HEK293 (cell line): ENCODE data around the gene CLNK.

Source experiments
- CTCF ChIA-PET: fragments of 350-600 bp; formaldehyde crosslinking; extraction: SDS; loops from one replicate; lab custom pipeline; 2021; ENCODE audit warnings: antibody characterized with exemption; lab: Yijun Ruan, JAX
- POLR2A ChIA-PET: fragments of 300-600 bp; formaldehyde crosslinking; extraction: SDS; loops from one replicate; lab custom pipeline; 2020; ENCODE audit warnings: antibody characterized with exemption, inconsistent platforms; lab: Yijun Ruan, JAX
- H3K27ac ChIP-seq: fragments of 200-500 bp; sonication (Bioruptor generic); 2 replicates; pipeline ENCODE4 v1.5.1; 2014; ENCODE audit warnings: low read depth, low read length, control low read depth, inconsistent platforms; ENCODE audit errors: extremely low read depth
- H3K36me3 ChIP-seq, 2 experiments: fragments of 200-500 bp in 1 of 2; sonication (Bioruptor generic) in 1 of 2; 1 replicate in 1 of 2; 2 replicates in 1 of 2; pipeline ENCODE4 v1.5.1; 2014 to 2017; ENCODE audit warnings: inconsistent platforms in 2 of 2, low read length in 2 of 2; ENCODE audit not compliant: control insufficient read depth in 2 of 2, insufficient read depth in 1 of 2
- H3K4me1 ChIP-seq: fragments of 200-500 bp; sonication (Bioruptor generic); 2 replicates; pipeline ENCODE4 v1.5.1; 2014; ENCODE audit warnings: mild to moderate bottlenecking, low read length, inconsistent platforms; ENCODE audit not compliant: control insufficient read depth, insufficient read depth
- H3K4me3 ChIP-seq: 2 replicates; pipeline ENCODE4 v1.5.1; 2011; ENCODE audit warnings: low read depth, mild to moderate bottlenecking, control low read depth, low read length, moderate library complexity
- H3K9me3 ChIP-seq: fragments of 200-500 bp; sonication (Bioruptor generic); 2 replicates; pipeline ENCODE4 v1.5.1; 2014; ENCODE audit warnings: low read depth, low read length, inconsistent platforms; ENCODE audit not compliant: control insufficient read depth, insufficient read depth
- KLF8 ChIP-seq: fragments of 450-650 bp; formaldehyde crosslinking; IDR thresholded peaks from 2 replicates; pipeline ENCODE4 v1.5.1; 2016; ENCODE audit warnings: missing biosample characterization, missing genetic modification characterization
- SCRT2 ChIP-seq: fragments of 450-650 bp; formaldehyde crosslinking; IDR thresholded peaks from 2 replicates; pipeline ENCODE4 v1.5.1; 2016; ENCODE audit warnings: missing biosample characterization, missing genetic modification characterization
- SETDB1 ChIP-seq: IDR thresholded peaks from one replicate; pipeline ENCODE4 v1.6.1; 2017; ENCODE audit warnings: mild to moderate bottlenecking, low read length, moderate library complexity, mixed read lengths; ENCODE audit not compliant: insufficient read length
- ZNF132 ChIP-seq: fragments of 450-650 bp; formaldehyde crosslinking; IDR thresholded peaks from 2 replicates; pipeline ENCODE4 v1.5.1; 2017; ENCODE audit warnings: missing biosample characterization, missing genetic modification characterization, borderline replicate concordance
- ZNF140 ChIP-seq: fragments of 450-650 bp; formaldehyde crosslinking; IDR thresholded peaks from 2 replicates; pipeline ENCODE4 v1.5.1; 2016; ENCODE audit warnings: missing biosample characterization, missing genetic modification characterization
- ZNF175 ChIP-seq: fragments of 450-650 bp; formaldehyde crosslinking; IDR thresholded peaks from 2 replicates; pipeline ENCODE4 v1.5.1; 2016; ENCODE audit warnings: missing biosample characterization, missing genetic modification characterization
- ZNF366 ChIP-seq: fragments of 450-650 bp; formaldehyde crosslinking; conservative IDR thresholded peaks from 2 replicates; pipeline ENCODE4 v1.5.1; 2016; ENCODE audit warnings: missing biosample characterization, missing genetic modification characterization
- ZNF394 ChIP-seq: fragments of 450-650 bp; formaldehyde crosslinking; IDR thresholded peaks from 2 replicates; pipeline ENCODE4 v1.5.1; 2016; ENCODE audit warnings: missing biosample characterization, missing genetic modification characterization, mild to moderate bottlenecking, moderate library complexity, borderline replicate concordance
- ZNF404 ChIP-seq: fragments of 450-650 bp; formaldehyde crosslinking; IDR thresholded peaks from 2 replicates; pipeline ENCODE4 v1.5.1; 2017; ENCODE audit warnings: missing biosample characterization, missing genetic modification characterization
- ZNF473 ChIP-seq: fragments of 450-650 bp; formaldehyde crosslinking; IDR thresholded peaks from 2 replicates; pipeline ENCODE4 v1.5.1; 2017; ENCODE audit warnings: missing biosample characterization, missing genetic modification characterization
- ZNF48 ChIP-seq: fragments of 450-650 bp; formaldehyde crosslinking; IDR thresholded peaks from 2 replicates; pipeline ENCODE4 v1.5.1; 2016; ENCODE audit warnings: missing biosample characterization, missing genetic modification characterization
- ZNF501 ChIP-seq: fragments of 450-650 bp; formaldehyde crosslinking; IDR thresholded peaks from 2 replicates; pipeline ENCODE4 v1.5.1; 2016; ENCODE audit warnings: missing biosample characterization, missing genetic modification characterization
- ZNF530 ChIP-seq: fragments of 450-650 bp; formaldehyde crosslinking; IDR thresholded peaks from 2 replicates; pipeline ENCODE4 v1.5.1; 2016; ENCODE audit warnings: low read depth, missing biosample characterization, missing genetic modification characterization
- ZNF600 ChIP-seq: fragments of 450-650 bp; formaldehyde crosslinking; IDR thresholded peaks from 2 replicates; pipeline ENCODE4 v1.5.1; 2016; ENCODE audit warnings: missing biosample characterization, missing genetic modification characterization
- ZNF701 ChIP-seq: fragments of 450-650 bp; formaldehyde crosslinking; IDR thresholded peaks from 2 replicates; pipeline ENCODE4 v1.5.1; 2016; ENCODE audit warnings: missing biosample characterization, missing genetic modification characterization
- TF ChIP-seq, protein P1 (sequence below): fragments of 450-650 bp; formaldehyde crosslinking; IDR thresholded peaks from 2 replicates; pipeline ENCODE4 v1.5.1; 2016; ENCODE audit warnings: missing biosample characterization, missing genetic modification characterization
- TF ChIP-seq, protein P2 (sequence below): fragments of 450-650 bp; IDR thresholded peaks from 2 replicates; pipeline ENCODE4 v1.5.1; 2018; ENCODE audit warnings: missing biosample characterization, missing genetic modification characterization
- TF ChIP-seq, protein P3 (sequence below): sonication (generic); formaldehyde crosslinking; IDR thresholded peaks from 2 replicates; pipeline ENCODE4 v1.8.1; 2022; ENCODE audit warnings: mild to moderate bottlenecking, moderate library complexity, missing genetic modification reagents
- TF ChIP-seq, protein P4 (sequence below): fragments of 450-650 bp; formaldehyde crosslinking; IDR thresholded peaks from 2 replicates; pipeline ENCODE4 v1.5.1; 2016; ENCODE audit warnings: missing biosample characterization, missing genetic modification characterization
- TF ChIP-seq, protein P5 (sequence below): fragments of 450-650 bp; formaldehyde crosslinking; IDR thresholded peaks from 2 replicates; pipeline ENCODE4 v1.5.1; 2016; ENCODE audit warnings: missing biosample characterization, missing genetic modification characterization

CLNK gene

DNA sequence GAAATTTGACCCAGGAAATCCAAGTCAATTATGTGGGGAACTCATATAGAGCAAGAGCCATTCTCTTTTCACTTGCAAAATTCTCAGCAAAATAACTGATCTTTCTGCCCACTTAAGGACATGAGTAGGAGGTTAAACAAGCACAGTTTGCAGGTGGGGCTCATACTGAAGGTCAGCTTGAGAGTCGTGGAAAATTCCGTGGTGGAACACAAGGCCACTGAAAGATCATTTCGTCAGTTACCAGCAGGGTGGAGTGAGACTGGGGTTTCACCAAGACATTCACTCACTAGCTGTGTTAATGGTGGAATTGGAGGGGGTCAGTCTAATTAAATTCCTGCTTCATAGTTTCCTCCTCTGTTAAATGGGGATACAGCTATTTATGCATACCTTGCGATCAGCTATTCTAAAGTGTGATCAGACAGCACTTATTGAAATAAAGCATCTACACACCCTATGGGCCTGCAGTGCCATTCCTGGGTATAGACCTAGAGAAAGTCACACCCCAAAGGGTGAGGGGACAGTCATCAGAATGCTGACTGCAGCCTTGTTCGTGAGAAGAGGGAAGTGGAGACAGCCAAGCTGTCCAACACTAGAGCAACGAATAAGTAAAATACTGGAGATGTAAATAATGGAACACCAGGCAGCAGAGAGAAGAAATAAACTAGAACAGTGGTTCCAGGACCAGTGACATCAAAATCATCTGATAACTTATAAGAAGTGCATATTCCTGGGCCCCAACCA, 42.7 kb upstream of the CLNK start:
- Histone ChIP-seq H3K4me3 (no peak overlapping the region), H3K4me1 (no peaks in the 10 kb centered on the region), H3K9me3 (no peaks in the 10 kb centered on the region), H3K36me3 (no peaks in the 10 kb centered on the region), H3K27ac (no peak overlapping the region)
- CTCF ChIA-PET = no interaction called here
- no peak for TF ChIP-seq ZNF701
- TF ChIP-seq KLF8 (tag by site-specific recombination) = no peak
- TF ChIP-seq, protein P1, sequence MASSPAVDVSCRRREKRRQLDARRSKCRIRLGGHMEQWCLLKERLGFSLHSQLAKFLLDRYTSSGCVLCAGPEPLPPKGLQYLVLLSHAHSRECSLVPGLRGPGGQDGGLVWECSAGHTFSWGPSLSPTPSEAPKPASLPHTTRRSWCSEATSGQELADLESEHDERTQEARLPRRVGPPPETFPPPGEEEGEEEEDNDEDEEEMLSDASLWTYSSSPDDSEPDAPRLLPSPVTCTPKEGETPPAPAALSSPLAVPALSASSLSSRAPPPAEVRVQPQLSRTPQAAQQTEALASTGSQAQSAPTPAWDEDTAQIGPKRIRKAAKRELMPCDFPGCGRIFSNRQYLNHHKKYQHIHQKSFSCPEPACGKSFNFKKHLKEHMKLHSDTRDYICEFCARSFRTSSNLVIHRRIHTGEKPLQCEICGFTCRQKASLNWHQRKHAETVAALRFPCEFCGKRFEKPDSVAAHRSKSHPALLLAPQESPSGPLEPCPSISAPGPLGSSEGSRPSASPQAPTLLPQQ (tag by site-specific recombination) = no peak
- TF ChIP-seq ZNF600 (tag by site-specific recombination) = no peak
- TF ChIP-seq, protein P2, sequence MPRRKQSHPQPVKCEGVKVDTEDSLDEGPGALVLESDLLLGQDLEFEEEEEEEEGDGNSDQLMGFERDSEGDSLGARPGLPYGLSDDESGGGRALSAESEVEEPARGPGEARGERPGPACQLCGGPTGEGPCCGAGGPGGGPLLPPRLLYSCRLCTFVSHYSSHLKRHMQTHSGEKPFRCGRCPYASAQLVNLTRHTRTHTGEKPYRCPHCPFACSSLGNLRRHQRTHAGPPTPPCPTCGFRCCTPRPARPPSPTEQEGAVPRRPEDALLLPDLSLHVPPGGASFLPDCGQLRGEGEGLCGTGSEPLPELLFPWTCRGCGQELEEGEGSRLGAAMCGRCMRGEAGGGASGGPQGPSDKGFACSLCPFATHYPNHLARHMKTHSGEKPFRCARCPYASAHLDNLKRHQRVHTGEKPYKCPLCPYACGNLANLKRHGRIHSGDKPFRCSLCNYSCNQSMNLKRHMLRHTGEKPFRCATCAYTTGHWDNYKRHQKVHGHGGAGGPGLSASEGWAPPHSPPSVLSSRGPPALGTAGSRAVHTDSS (tag by site-specific recombination) = no peak
- TF ChIP-seq ZNF175 (tag by site-specific recombination) = no peak
- TF ChIP-seq, protein P3, sequence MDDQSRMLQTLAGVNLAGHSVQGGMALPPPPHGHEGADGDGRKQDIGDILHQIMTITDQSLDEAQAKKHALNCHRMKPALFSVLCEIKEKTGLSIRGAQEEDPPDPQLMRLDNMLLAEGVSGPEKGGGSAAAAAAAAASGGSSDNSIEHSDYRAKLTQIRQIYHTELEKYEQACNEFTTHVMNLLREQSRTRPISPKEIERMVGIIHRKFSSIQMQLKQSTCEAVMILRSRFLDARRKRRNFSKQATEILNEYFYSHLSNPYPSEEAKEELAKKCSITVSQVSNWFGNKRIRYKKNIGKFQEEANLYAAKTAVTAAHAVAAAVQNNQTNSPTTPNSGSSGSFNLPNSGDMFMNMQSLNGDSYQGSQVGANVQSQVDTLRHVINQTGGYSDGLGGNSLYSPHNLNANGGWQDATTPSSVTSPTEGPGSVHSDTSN (CRISPR knock-in tag) = no peak
- TF ChIP-seq ZNF404 (tag by site-specific recombination) = no peak
- no peak for TF ChIP-seq ZNF501 (tag by site-specific recombination)
- TF ChIP-seq, protein P4, sequence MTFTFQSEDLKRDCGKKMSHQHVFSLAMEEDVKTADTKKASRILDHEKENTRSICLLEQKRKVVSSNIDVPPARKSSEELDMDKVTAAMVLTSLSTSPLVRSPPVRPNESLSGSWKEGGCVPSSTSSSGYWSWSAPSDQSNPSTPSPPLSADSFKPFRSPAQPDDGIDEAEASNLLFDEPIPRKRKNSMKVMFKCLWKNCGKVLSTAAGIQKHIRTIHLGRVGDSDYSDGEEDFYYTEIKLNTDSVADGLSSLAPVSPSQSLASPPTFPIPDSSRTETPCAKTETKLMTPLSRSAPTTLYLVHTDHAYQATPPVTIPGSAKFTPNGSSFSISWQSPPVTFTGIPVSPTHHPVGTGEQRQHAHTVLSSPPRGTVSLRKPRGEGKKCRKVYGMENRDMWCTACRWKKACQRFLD (tag by site-specific recombination) = no peak
- TF ChIP-seq SCRT2 (tag by site-specific recombination) = no peak
- no peak for TF ChIP-seq ZNF140 (tag by site-specific recombination)
- no peak for TF ChIP-seq ZNF394 (tag by site-specific recombination)
- TF ChIP-seq ZNF473 (tag by site-specific recombination) = no peak
- TF ChIP-seq ZNF132 (tag by site-specific recombination) = no peak
- no peak for TF ChIP-seq ZNF530 (tag by site-specific recombination)
- no peak for TF ChIP-seq SETDB1
- no peak for TF ChIP-seq ZNF366
- TF ChIP-seq, protein P5, sequence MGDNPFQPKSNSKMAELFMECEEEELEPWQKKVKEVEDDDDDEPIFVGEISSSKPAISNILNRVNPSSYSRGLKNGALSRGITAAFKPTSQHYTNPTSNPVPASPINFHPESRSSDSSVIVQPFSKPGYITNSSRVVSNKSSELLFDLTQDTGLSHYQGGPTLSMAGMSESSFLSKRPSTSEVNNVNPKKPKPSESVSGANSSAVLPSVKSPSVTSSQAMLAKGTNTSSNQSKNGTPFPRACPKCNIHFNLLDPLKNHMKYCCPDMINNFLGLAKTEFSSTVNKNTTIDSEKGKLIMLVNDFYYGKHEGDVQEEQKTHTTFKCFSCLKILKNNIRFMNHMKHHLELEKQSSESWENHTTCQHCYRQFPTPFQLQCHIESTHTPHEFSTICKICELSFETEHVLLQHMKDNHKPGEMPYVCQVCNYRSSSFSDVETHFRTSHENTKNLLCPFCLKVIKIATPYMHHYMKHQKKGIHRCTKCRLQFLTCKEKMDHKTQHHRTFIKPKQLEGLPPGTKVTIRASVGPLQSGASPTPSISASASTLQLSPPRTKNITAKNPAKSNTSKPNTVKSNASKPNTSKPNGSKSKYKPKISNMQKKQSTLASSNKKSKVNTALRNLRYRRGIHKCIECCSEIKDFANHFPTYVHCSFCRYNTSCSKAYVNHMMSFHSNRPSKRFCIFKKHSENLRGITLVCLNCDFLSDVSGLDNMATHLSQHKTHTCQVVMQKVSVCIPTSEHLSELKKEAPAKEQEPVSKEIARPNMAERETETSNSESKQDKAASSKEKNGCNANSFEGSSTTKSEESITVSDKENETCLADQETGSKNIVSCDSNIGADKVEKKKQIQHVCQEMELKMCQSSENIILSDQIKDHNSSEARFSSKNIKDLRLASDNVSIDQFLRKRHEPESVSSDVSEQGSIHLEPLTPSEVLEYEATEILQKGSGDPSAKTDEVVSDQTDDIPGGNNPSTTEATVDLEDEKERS (tag by site-specific recombination) = no peak
- no peak for TF ChIP-seq ZNF48
- POLR2A ChIA-PET = no interaction called here
